Mammary epithelial cell (primary cell): ENCODE measurements around the gene SLC35B3.

Experiments
- EZH2 ChIP-seq: IDR thresholded peaks from 2 replicates; pipeline ENCODE4 v1.6.1; 2012; ENCODE audit warnings: low read length, inconsistent platforms, borderline replicate concordance
- TF ChIP-seq, protein P1 (sequence below), 2 donors: IDR thresholded peaks in 1 of 2; conservative IDR thresholded peaks in 1 of 2; 2 replicates each; pipeline ENCODE4 v1.5.1; 2011 to 2012; ENCODE audit warnings: inconsistent platforms in 2 of 2, low read length in 2 of 2, mild to moderate bottlenecking in 2 of 2, control low read depth in 1 of 2, low read depth in 1 of 2; ENCODE audit not compliant: insufficient read depth in 1 of 2; ENCODE audit errors: extremely low read depth in 1 of 2

DNA sequence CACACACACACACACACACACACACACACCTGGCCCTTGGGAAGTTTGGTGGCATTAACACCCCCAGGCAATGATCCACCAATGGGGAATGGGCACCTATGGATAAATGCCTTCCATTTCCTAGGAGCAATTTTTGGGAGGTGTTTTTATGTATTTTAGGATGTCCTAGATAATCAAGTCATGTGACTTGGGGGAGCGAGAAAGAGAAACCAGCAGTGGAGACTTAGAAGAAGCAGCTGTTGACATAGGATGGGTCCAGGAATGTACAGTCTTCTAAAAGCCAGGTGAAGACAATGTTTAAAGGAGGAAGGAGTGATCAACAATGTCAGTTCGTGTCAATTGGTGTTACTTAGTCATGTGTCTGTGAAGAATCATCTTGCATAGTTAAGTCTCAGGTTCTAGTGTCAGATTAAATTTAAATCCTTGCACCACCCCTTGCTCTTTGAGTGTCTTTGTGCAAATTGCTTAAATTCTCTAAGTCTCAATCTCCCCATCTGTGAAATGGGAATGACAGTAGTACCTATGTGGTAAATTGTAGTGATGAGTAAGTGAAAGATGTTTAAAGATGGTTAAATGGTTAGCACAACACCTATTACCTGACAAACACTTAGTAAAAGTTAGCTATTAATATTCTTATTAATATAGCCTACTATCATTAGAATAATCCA is 4.4 kb upstream of the SLC35B3 start:
- TF ChIP-seq, protein P1, sequence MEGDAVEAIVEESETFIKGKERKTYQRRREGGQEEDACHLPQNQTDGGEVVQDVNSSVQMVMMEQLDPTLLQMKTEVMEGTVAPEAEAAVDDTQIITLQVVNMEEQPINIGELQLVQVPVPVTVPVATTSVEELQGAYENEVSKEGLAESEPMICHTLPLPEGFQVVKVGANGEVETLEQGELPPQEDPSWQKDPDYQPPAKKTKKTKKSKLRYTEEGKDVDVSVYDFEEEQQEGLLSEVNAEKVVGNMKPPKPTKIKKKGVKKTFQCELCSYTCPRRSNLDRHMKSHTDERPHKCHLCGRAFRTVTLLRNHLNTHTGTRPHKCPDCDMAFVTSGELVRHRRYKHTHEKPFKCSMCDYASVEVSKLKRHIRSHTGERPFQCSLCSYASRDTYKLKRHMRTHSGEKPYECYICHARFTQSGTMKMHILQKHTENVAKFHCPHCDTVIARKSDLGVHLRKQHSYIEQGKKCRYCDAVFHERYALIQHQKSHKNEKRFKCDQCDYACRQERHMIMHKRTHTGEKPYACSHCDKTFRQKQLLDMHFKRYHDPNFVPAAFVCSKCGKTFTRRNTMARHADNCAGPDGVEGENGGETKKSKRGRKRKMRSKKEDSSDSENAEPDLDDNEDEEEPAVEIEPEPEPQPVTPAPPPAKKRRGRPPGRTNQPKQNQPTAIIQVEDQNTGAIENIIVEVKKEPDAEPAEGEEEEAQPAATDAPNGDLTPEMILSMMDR (conservative IDR thresholded peaks at IDR 0.05 in 1 of 2, IDR thresholded peaks at IDR 0.05 in 1 of 2; ENCODE audit: extremely low read depth in 1 of 2, insufficient read depth in 1 of 2, low read depth in 1 of 2, low read length in 2 of 2) = no peak
- no peak for TF ChIP-seq EZH2
